Measurements from ENCODE around the gene ARHGEF38. TPM values are rescaled to one million over a fixed set of nuclear protein-coding genes. Genes with fewer than 3 reads are reported as not detected.

Gene ARHGEF38, protein sequence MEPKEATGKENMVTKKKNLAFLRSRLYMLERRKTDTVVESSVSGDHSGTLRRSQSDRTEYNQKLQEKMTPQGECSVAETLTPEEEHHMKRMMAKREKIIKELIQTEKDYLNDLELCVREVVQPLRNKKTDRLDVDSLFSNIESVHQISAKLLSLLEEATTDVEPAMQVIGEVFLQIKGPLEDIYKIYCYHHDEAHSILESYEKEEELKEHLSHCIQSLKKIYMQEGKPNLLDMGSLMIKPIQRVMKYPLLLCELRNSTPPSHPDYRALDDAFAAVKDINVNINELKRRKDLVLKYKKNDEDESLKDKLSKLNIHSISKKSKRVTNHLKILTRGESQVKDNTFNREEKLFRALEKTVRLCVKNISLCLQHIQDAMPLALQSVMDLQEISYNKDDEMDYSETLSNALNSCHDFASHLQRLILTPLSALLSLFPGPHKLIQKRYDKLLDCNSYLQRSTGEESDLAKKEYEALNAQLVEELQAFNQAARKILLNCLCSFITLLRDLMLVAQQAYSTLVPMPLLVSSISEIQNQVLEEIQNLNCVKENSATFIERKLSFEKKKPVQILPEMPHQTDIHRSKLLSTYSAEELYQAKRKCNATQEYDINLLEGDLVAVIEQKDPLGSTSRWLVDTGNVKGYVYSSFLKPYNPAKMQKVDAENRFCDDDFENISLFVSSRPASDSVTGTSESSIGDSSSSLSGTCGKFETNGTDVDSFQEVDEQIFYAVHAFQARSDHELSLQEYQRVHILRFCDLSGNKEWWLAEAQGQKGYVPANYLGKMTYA
- total RNA-seq (2014; rRNA removed; shearing (Covaris generic)) = not detected in 2 replicates
- polyA plus RNA-seq (2015; cell fraction: cytosol; rRNA removed) = not detected in 2 replicates
- not detected in 2 replicates for polyA plus RNA-seq (2015; cell fraction: nucleus; rRNA removed)

DNA sequence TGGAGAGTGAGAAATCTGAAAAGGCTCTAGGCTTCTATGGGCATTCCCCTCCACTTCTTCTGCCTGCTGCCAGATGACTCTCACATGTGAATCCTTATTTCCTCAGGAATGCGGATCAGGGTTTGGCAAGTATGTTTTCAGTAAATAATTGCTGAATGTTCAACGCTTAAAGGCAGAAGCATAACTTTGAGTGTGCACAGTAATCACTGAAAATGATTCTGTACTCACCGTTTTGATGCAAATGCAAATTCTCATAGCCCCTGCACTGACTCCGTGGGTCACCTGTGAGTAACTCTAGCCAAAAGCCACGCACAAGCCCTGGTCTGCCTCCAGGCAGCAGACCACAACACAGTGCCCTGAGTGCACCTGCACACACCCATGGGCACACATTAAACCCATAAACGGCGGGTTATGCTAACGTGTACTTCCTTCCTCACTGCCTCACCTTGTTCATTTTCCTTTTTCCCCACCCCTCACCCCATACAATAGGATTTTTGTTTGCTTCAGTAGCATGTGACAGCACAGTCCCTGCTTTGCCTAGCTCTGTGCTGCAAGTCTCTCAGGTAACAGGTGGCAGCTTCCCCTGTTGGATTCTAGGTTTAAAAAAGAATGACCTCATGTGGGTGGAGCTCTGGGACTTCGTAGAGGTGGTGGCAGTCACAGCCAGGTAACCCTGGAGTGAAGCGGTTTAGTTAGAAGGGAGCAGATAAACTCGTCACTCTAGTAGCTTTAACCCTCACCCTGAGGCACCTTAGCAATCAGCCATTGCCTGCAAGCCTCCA is at the start of gene ARHGEF38:
Gene ARHGEF38 (plus strand): TSS at position 656 of the 782 bp plus-strand sequence. CDS start 146 bp downstream, outside the sequence.
- peak; percentile 35 for DNase-seq (ENCODE audit: low read depth)

DNA sequence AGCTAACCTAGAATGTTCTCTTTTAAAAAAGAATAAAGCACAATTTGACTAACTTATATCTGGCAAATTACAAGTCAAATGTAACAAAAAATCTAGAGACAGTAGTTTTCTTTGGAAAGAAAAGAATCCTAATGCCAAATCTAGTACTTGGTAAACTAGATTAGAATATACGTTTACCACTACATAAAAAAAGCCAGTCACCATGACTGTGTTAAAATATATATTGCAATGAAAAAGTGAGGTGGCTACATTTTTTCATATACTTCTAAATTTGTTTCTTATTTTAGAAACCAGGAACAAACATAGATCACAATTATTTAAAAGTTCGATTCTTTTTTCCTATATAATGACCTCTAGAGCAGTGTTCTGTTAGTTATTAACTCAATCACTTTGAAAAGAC is 48.9 kb upstream of the ARHGEF38 start:
- DNase-seq (ENCODE audit: low read depth) = no peak

DNA sequence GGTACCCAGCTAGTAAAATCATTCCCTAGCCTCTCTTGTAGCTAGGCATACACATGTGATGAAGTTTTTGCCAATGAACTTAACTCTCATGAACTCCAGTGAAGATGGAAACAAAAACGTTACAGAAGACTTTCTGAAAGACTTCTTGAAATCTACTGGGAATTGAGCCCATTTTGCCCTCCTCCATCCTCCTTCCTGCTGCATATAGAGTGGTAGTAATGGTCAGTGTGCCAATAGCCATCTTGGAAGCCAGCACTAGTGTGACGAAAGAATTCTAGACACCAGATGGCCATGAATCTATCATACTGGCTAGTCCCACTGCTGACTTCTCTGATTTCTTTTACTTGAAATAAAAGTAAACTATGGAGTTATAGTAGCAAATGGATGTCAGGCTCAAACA is 47.7 kb upstream of the ARHGEF38 start:
- DNase-seq (ENCODE audit: low read depth) = no peak

DNA sequence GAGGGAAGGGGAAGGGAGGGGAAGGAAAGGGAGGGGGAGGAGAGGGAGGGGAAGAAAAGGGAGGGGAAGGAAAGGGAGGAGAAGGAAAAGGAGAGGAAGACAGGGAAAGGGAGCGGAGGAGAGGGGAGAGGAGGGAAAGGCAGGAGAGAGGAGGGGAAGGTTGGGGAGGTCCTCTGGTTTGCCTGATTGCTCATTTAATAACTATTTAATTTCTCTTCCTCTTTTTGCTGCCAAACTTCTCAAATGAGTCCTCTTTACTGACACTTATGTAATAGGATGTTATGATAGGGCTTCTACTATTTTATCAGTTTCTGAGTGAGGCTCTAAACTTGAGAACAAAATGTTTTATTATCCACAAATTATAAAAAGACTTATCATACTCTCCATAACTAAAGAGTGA is 43.1 kb upstream of the ARHGEF38 start:
- DNase-seq (ENCODE audit: low read depth) = no peak

DNA sequence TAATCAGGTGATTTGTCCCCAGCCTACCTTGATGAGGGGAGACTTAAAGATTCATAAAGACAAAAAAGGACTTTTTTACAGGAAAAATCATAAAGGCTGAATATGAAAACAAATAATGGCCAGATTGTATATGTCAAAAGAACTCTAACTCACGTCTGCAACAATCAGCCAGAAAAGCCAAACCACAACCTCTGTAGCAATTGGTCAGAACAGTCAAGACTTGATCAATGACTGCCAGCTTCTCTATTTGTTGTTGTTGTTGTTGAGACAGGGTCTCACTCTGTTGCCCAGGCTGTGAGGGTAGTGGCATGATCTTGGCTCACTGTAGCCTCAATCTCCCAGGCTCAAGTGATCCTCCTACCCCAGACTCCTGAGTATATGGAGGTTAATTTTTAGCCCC is 42.7 kb upstream of the ARHGEF38 start:
- no peak for DNase-seq (ENCODE audit: low read depth)

DNA sequence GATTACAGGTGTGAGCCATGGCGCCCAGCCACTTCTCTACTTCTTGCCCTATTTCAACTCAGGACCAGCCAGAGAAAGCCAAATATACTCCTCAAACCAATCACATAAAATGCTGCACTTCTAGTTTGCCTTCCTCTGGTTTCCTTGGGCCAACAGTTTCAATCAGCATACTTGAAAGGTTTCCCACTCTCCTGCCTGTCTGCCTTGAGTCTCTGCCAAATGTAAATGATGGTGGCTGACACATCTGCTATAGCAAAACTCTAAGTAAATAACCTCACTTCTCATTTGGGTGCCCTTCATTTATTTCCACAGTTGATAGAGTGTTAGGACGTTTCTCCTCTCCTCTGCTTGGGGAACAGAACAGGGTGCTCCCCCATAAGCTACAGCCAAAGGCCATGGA is 42.2 kb upstream of the ARHGEF38 start:
- DNase-seq (ENCODE audit: low read depth) = no peak

DNA sequence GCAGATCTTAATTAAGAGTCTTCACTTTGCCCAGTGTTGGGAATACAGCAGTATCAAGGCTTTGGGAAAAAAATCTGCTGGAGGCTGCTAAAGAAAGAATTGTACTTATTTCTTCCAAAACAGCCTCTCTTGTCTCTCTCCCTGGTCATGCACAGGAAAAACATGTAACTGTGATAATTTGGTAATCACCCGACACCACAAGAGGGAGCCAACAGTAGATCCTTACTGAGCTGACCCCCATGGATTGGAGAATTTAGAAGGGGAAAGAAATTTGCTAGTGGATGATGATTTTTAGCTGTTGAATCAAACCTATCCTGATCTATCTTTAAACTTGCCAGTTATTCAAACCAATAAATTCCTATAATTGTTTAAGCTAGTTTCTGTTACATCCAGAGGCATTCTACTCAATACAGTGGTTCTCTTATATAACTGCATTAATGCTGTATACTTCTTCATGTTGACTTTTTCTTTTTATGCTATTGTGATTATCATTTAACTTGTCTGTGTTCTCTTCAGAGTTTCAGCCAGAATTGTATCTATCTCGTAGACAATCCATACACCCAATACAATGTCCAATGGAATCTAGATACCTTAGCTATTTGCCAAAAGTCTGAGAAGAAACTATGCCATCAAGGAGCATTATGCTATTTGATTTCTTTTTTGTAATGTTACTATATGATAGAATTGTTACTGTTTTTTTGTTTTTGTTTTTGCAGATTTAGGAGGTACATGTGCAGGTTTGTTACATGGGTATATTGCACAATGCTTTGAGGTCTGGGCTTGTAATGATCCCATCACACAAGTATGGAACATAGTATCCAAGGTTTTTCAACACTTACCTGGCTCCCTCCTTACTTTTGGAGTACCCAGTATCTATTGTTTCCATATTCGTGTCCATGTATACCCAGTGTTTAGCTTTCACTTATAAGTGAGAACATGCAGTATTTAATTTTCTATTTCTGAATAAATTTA is 31.3 kb upstream of the ARHGEF38 start:
- peak; percentile 55 for DNase-seq (ENCODE audit: low read depth)

DNA sequence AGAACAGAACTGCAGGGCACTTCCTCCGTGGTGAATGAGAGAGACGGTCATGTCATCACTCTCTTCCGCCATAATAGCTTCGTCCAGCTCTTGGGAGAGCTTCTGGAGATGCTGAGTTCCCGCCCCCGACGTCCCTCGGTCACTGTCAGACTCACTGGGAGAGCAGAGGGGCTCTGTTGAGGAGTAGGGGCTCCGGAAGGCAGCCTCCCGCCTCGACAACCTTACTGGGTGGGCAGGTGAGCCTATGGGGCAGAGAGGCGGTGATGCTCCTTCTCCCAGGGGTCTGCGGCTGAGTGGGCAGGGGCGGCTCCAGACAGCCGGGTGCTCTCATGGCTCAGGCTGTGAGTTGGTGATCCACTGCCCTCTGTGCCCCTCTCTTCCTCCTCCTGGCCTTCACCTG is 25.8 kb upstream of the ARHGEF38 start:
- no peak for DNase-seq (ENCODE audit: low read depth)

DNA sequence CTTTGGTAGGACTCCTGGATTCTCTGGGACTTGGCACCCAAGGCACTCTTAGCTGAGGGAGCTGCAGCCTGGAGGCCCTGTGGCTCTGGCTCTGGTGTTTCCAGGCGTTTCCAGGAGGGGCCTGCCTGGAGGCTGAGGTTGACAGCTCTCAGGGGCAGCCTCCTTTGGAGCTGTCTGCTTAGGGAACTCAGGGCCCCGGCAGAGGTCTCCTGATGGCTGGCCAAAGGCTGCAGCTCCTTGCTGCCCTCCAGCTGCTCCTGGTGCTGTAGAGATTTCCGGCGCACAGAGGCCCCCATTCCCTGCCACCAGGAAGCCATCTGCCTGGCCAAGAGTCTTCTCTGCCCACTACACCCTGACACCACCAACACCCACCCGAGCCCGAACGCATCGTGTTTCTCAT is 25.3 kb upstream of the ARHGEF38 start:
- no peak for DNase-seq (ENCODE audit: low read depth)

DNA sequence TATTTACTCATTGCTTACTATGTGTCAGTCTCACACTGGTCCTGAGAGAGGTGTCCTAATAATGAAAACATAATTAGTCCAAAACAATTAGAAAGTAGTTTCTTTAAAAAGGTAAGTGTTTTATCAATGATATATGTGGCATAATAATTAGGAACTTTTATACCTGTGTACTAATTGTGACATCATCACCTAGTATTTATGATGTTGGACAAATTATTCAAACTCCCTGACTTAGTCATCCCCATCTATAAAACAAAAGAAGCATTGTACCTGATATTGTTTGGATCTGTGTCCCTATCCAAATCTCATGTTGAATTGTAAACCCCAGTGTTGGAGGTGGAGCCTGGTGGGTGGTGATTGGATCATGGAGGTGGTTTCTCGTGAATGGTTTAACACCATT is 15.8 kb upstream of the ARHGEF38 start:
- DNase-seq (ENCODE audit: low read depth) = no peak

DNA sequence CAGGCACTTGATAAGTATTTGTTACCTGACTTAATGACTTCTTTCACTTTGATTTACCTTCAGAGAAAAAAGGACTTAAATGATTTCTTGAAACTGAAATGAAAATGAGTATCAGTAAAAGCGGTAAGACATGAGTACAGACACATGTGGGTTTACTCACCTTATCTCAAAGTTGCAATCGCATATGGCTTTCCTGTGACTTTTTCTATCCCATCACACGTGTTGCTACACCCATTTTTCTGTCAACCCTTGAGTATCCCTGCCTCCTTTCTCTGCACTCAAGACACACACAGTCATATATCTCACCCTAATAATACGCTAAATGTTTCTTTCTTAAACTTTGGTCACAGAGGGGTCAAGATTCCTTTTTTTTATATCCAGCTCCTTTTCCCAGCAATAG is 11.0 kb upstream of the ARHGEF38 start:
- DNase-seq (ENCODE audit: low read depth) = no peak

DNA sequence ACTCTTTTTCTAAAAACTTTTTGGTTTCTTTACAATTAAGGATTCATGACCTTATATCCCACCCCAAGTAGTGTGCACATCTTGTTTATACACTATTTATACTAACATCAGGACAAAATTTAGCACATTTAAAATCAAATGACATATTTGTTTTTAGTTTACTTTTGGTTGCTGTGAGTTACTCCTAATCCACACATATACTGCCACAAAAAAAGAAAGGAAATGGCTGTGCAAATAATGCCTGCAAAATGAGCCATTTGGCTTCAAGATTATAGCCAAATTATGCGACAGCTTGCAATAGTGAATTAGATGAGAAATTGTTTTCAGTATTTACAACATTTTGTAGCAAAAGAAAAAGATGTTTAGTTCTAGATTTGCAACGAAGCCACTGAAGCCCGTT is 10.4 kb upstream of the ARHGEF38 start:
- no peak for DNase-seq (ENCODE audit: low read depth)

DNA sequence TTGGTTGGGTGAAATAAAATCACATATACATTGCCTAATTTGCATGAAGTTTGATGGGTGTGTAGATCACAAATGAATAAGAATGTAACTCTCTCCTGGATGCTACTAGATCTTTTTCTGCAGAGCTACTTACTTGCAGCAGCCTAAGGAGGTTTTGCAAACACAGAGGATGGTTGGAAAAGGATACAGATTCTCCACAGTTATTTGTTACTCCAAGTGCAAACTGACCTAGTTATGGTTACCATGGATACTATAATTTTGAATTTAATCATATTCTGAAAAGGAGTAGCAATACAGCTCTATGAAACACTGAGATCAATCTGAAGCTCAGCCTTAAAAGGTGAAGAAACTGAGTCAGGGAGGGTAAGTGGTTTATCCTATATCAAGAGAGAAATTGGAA is 9.1 kb upstream of the ARHGEF38 start:
- no peak for DNase-seq (ENCODE audit: low read depth)

DNA sequence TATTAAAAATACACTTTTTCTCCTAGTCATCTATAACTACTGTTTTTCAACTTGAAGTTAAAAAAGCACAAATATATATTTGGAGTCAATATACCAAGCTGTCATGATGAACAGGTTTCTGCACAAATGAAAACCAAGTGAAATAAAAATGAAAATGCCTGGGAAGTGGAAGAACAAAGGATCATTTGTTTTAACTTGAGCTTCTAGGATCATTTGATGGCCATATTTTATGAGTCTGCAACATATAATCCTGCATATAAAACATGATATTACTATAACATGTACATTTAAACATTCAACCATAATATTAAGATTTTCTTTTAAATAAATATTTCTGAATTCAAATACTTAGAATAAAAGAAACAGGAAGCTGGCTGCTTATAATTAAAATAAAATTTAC is 8.5 kb upstream of the ARHGEF38 start:
- DNase-seq (ENCODE audit: low read depth) = no peak

DNA sequence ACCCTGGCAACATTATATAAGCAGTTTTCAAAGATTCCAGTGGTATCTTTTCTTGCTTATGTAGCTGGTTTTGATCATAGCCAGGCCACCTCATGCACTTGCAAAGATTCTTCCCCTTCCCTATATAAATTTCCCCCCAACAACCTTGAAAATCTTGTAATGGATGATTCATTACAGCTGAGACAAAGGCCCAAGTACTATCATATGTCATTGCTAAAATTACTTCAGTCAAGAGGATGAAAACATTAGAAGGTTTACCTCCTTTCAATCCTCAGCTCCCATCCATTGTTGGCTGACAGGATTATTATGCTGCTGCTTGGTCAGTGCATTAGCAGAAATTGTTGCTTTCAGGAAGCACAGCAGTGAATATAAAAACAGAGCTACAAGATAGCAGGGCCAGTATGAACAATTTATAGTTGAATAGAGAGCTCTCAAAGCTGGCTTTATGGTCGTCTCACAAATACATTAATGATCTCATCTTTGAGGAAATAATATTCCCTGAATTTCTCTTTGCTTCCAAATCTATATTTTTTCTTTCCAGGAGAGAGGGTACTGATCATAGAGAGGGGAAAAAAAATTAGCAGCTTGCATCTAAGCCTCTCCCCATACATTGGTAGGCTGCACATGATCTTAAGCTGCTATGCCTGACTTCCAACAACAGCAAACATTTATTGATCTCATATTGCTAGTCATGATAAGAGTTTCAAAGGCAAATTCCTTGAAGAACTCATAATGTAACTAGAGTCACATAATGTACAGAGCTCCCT is 7.7 kb upstream of the ARHGEF38 start:
- DNase-seq (ENCODE audit: low read depth) = peak; percentile 63

DNA sequence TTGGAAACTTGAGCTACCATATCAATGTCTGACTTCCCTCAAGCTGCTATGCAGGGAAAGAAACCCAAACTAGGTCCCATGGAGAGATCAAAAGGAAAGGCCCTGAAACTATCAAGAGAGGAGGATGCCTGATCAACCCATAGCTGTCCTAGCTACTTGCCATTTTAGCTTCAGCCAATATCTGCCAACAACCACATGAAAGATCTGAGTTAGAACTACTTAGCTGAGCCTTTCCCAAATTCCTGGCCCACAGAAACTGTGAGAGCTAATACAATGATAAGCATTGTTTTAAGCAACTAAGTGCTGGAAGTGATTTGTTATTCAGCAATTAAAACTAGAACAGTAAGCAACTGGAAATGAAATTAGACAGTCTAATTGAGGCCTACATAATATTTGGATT is 6.3 kb upstream of the ARHGEF38 start:
- no peak for DNase-seq (ENCODE audit: low read depth)

DNA sequence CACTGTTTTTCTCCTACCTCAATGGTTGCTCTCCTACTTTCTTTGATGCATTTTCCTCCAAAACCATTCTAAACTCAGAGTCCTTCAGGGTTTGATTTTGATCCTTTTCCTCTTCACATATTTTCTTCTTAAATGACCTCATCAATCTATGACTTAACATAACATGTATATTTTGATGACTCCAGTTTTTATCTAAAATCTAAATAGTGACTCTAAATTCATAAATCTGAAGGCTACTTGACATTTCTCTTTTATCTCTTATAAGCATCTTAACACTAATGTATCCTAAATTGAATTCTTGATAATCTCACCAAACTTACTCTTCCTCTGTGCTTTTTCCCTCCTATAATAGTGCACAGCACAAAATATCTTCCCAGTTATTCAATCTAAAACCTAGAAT is 4.7 kb upstream of the ARHGEF38 start:
- DNase-seq (ENCODE audit: low read depth) = no peak

DNA sequence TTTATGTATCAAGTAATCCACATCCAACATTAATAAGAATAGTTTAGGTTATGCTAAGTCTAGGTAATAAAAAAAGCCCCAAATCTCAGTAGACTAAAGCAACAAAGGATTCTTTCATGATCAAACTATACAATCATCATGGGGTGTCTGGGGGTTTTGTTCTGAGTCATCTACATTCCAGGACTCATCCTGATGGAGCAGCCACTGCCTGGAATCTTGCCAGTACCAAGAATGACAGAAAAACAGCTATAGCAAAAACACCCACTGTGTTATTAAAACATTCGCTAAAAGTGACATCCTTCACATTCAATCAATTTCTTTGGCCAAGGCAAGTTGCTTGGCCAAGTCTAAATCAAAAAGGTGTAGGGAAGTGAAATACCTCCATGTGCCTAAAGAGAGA is 3.9 kb upstream of the ARHGEF38 start:
- DNase-seq (ENCODE audit: low read depth) = peak; percentile 85

DNA sequence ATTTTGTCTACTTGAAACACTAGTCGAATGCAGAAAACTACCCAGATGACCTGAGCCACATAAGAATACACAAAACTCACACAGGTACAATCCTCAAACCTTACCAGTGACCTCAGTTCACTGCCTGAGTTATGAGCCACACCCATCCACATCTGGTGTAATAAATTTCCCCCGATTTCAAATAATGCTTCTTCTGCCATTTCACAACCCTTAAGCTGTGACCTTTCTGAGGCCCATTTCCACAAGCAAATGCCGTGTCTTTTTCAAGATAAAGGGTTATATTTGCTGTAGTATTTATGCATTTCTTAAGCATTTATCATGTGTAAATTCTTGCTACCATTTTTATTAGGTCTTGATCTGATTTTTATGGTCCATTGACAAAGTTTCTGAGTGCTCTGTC is 1.8 kb upstream of the ARHGEF38 start:
- no peak for DNase-seq (ENCODE audit: low read depth)

DNA sequence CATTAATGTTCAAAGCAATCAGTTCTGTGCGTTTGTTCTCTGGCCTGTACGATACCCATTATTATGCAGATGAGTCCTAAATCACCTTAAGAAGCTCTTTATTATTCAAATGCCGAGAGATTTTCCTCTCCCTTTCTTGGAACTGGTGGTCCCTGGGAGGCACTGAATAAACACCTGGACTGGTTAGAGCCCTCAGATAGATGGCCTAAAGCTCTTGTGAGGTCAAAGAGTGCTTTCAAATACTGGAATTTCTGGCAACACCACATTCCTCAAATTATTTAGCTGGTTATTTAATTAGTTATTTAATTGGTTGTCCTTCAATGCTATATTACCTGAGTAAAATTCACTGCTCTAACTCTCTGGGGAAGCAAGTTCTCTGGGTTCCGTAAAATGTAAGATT is 3.0 kb downstream of the ARHGEF38 start:
- no peak for DNase-seq (ENCODE audit: low read depth)

Data from HT1080 (cell line).